WI38 (cell line): ENCODE results near the gene KIF26A.

ENCODE experiments used
- H3K4me3 ChIP-seq: 2 replicates; pipeline ENCODE4 v1.5.1; 2011; ENCODE audit warnings: low read depth, mild to moderate bottlenecking, control low read depth, low read length
- TF ChIP-seq, protein P1 (sequence below): IDR thresholded peaks from 2 replicates; pipeline ENCODE4 v1.5.1; 2012; ENCODE audit warnings: low read depth, mild to moderate bottlenecking, control low read depth, low read length

KIF26A gene

DNA sequence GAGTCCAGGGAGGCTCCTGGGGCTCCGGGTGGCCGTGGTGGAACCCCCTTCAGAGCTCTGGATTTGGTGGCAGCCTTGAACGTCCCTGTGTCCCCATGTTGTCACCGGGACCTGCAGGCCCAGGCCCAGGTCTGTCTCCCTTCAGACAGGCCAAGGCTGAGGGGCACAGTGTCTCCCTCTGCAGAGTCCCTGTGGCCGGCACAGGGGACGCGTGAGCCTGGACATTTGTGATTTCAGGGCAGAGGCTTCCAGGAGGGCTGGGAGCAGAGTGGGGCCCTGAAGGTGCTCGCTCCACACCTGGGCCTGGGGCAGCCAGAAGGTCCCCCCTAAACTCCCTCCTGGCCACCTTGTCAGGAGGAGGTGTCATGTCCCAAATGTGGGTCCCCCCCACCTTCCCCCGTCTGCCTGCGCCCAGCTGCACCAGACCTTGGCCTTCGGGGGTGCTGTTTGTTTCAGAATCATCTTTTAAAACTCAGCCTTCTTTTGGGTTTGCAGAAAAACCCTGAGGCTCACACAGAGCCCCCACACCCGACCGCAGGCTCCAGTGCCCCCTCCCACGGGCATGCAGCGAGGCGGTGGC lies 47.6 kb downstream of the KIF26A start:
- TF ChIP-seq, protein P1, sequence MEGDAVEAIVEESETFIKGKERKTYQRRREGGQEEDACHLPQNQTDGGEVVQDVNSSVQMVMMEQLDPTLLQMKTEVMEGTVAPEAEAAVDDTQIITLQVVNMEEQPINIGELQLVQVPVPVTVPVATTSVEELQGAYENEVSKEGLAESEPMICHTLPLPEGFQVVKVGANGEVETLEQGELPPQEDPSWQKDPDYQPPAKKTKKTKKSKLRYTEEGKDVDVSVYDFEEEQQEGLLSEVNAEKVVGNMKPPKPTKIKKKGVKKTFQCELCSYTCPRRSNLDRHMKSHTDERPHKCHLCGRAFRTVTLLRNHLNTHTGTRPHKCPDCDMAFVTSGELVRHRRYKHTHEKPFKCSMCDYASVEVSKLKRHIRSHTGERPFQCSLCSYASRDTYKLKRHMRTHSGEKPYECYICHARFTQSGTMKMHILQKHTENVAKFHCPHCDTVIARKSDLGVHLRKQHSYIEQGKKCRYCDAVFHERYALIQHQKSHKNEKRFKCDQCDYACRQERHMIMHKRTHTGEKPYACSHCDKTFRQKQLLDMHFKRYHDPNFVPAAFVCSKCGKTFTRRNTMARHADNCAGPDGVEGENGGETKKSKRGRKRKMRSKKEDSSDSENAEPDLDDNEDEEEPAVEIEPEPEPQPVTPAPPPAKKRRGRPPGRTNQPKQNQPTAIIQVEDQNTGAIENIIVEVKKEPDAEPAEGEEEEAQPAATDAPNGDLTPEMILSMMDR, result no peak
- no peak overlapping the region for H3K4me3 ChIP-seq

DNA sequence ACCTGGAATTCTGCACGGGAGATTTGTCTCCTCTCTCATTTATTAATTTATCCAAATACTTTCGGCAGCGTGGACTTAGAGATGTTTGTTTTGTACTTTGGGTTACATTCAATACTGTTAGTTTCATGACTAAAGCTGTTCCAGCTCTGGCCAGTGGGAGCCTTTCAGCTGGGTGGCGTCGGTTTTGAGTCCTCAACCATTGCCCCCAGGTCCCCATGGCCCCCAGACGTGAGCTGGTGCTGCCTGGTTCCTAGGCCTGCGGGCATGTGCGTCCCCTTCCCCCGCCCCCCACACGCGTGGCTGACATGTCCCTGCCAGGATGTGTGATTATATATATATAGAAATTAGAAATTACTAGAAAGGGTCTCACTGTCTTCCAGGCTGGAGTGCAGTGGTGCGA lies 48.2 kb downstream of the KIF26A start:
- TF ChIP-seq, protein P1, result no peak
- H3K4me3 ChIP-seq, result no peak overlapping the region

DNA sequence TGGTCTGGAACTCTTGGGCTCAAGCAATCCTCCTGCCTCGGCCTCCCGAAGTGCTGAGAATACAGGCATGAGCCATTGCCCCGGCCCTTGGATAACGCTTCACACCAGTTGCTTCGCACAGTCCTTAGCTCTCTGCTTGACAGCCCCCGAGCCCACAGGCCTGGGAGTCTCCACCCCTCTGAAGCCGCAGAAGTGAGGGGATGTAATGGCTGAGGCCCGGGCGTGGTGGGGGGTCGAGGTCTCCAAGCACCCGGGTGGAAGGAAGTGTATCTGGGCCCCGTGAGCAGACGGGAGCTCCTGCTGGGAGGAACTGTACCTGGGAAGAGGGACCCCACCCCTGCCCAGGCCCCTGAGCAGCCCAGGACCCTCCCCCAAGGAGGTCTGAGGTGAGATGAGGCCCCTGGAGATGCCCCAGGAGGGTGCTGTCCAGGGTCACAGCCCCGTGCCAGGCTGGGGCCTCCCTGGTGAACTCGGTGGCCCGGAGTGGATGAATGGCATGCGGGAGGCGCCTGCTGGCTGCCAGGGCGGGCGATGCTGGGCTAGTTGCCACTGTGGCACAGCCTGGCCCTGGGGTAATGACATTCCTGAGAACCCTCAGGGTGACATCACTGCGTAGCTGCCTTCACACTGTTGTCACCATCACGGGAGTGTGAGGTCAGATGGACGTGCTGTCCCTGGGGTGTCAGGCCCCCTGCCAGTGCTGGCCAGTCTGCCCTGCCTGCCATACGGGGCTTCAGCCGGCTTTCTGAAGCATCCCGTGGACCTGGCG lies 48.9 kb downstream of the KIF26A start:
- TF ChIP-seq, protein P1, result no peak
- no peak overlapping the region for H3K4me3 ChIP-seq

DNA sequence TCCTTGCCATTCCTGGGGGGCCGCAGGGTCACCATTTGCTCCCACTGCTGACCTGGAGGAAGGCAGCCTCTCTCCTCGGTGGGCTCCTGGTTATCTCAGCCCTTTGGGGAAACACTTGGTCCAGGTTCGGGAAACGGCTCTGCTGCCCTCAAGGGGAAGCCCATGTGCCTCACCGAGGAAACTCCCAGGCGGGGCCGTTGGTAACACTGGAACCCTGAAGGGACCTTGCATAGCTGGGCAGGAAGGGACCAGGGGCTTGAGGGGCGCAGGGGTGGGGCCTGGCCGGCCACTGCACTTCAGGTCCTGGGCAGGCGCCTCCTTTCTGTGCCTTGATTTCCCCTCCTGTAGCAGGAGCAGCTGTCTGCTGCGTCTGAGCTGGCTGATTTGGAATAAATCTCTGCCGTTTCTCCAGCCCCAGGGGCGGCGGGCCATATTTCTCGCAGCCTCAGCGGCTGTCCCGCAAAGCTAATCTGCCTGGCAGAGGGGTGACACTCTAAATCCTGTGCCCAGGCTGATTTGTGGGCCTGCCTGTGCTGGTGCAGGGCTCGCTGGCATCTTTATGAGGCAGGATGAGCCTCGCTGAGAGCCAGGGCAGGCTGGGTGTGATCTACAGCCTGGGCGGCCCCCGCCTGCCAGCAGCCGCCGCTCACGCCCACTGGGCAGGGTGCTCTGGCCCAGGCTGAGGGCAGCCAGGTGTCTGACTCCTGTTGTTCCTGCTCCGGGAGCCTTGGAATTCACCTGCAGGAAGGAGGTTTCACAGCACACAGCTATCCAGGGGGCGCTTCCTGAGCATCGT lies 49.7 kb downstream of the KIF26A start:
- H3K4me3 ChIP-seq, result no peak overlapping the region
- TF ChIP-seq, protein P1, result no peak

DNA sequence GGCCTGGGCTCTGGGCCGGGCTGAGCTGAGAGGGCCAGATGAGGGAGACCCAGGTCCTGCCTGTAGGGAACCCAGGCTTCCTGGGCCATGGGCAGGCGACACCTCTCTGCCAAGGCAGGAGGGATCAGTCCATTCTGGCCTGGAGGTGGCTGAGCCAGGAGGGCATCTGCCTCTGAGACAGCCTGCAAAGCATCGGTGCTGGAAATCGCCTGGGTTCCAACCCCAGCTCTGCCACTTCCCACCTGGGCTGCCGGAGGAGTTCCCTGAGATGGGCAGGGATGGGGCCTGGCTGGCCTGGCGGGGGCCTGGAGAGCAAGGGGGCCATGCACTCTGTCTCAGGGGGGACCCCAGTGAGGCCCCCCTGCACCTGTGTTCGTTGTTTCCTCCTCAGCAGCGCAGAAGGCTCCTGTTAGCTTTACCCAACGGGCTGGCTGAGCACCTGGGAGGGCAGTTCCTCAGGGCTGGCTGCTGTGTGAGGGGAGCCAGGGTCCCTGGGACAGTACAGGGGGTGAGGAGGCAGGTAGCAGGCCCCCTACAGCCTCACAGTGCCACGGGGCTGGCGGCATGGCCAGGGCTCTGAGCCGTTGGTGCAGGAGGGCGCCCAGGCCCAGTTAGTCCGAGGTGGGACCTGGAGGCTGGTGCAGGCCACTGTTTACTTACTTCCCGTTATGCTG lies 50.5 kb downstream of the KIF26A start:
- H3K4me3 ChIP-seq, result no peak overlapping the region
- TF ChIP-seq, protein P1, result no peak

DNA sequence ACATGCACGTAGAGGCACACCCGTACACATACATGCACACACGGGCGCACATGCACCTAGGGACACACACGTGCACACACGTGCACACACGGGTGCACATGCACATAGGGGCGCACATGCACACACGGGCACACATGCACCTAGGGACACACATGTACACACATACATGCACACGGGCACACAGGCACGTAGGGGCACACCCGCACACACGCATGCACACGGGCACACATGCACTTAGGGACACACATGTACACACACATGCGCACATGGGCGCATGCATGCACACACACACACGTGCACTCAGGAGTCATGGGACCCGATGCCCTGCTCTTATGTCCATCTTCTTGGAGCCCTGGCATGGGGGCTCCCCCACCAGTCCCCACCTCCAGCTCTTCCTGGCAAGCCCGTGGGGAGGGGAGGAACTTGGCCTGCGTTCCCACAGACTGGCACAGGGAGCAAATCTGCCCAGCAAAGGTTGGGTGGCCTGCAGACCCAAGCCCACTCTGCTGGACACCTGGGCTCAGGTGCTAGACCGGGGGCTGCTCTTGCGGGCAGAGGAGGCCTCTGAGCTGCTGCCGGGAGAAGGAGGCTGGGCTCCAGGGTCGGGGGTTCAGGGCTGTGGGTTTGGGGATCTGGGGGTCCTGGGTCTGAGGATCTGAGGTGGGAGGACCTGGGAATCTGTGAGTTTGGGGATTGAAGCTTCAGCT lies 51.4 kb downstream of the KIF26A start:
- TF ChIP-seq, protein P1, result no peak
- H3K4me3 ChIP-seq, result no peak overlapping the region
